HepG2 (cell line): ENCODE measurements around the gene TMEM221. TPM values are rescaled to one million over a fixed set of nuclear protein-coding genes. Genes with fewer than 3 reads are reported as not detected.

Source experiments
- ATF7-NPFF ChIP-seq: sonication (generic); formaldehyde crosslinking; IDR thresholded peaks from 2 replicates; pipeline ENCODE4 v1.8.1; 2023; ENCODE audit warnings: mild to moderate bottlenecking, low read depth, missing genetic modification reagents, moderate library complexity
- CTCF ChIP-seq: sonication (generic); formaldehyde crosslinking; IDR thresholded peaks from 2 replicates; pipeline ENCODE4 v1.5.0; 2020; ENCODE audit warnings: mild to moderate bottlenecking, missing genetic modification reagents, moderate library complexity
- EEA1 ChIP-seq: sonication (generic); formaldehyde crosslinking; IDR thresholded peaks from 2 replicates; pipeline ENCODE4 v1.5.1; 2020; ENCODE audit warnings: mild to moderate bottlenecking, missing genetic modification reagents, borderline replicate concordance
- FOXC1 ChIP-seq: sonication (generic); formaldehyde crosslinking; IDR thresholded peaks from 2 replicates; pipeline ENCODE4 v1.8.0; 2022; ENCODE audit warnings: mild to moderate bottlenecking, missing genetic modification reagents, borderline replicate concordance
- HNRNPK ChIP-seq: fragments of 200-400 bp; formaldehyde crosslinking; IDR thresholded peaks from 2 replicates; pipeline ENCODE4 v1.6.1; 2018; ENCODE audit warnings: low read length, low read depth, moderate library complexity, mild to moderate bottlenecking; ENCODE audit not compliant: poor library complexity, severe bottlenecking
- KDM1A ChIP-seq: IDR thresholded peaks from 2 replicates; pipeline ENCODE4 v1.6.1; 2016; ENCODE audit warnings: missing compliant biosample characterization
- KDM2A ChIP-seq: sonication (generic); formaldehyde crosslinking; IDR thresholded peaks from 2 replicates; pipeline ENCODE4 v1.4.0; 2020; ENCODE audit warnings: low read depth, missing genetic modification reagents, borderline replicate concordance
- NAIF1 ChIP-seq: sonication (generic); formaldehyde crosslinking; IDR thresholded peaks from 2 replicates; pipeline ENCODE4 v1.5.0; 2020; ENCODE audit warnings: mild to moderate bottlenecking, missing genetic modification reagents, borderline replicate concordance
- SP1 ChIP-seq, 2 experiments: fragments of 450-650 bp in 1 of 2; sonication (generic) in 1 of 2; formaldehyde crosslinking in 1 of 2; IDR thresholded peaks; 2 replicates each; pipeline versions ENCODE4 v1.4.0 to v1.6.1; 2016 to 2020; ENCODE audit warnings: missing genetic modification reagents in 1 of 2
- ZBTB33 ChIP-seq: sonication (generic); formaldehyde crosslinking; IDR thresholded peaks from 2 replicates; pipeline ENCODE4 v1.4.0; 2020; ENCODE audit warnings: missing genetic modification reagents
- ZMYM3 ChIP-seq: sonication (generic); formaldehyde crosslinking; IDR thresholded peaks from 2 replicates; pipeline ENCODE4 v1.5.1; 2020; ENCODE audit warnings: mild to moderate bottlenecking, missing genetic modification reagents
- ZNF280B ChIP-seq: sonication (generic); formaldehyde crosslinking; IDR thresholded peaks from 2 replicates; pipeline ENCODE4 v1.5.0; 2020; ENCODE audit warnings: missing genetic modification reagents, mild to moderate bottlenecking, borderline replicate concordance
- ZNF552 ChIP-seq: sonication (generic); formaldehyde crosslinking; IDR thresholded peaks from 2 replicates; pipeline ENCODE4 v1.9.0; 2022; ENCODE audit warnings: missing genetic modification reagents, mild to moderate bottlenecking, borderline replicate concordance
- ZNF746 ChIP-seq: sonication (generic); formaldehyde crosslinking; IDR thresholded peaks from 2 replicates; pipeline ENCODE4 v1.8.0; 2022; ENCODE audit warnings: mild to moderate bottlenecking, missing genetic modification reagents
- polyA plus RNA-seq, 8 experiments: library from polyadenylated mRNA; depleted of rRNA in 3 of 8; stranded (reverse) in 7 of 8; unstranded in 1 of 8; fragments of >200 nt; fragmentation: Illumina TruSeq in 4 of 8; extraction: Trizol in 4 of 8; gene quantifications; 2 replicates each; pipeline versions ENCODE4 v1.2.1 to v1.2.3, GENCODE V29; 2011 to 2016; ENCODE audit warnings: low read depth in 4 of 8, missing spikeins in 1 of 8, mixed read lengths in 1 of 8; ENCODE audit not compliant: insufficient read depth in 1 of 8
- total RNA-seq, 5 experiments: library from RNA; depleted of rRNA; stranded (reverse); fragments of >200 nt; fragmentation: Illumina TruSeq; extraction: Trizol; gene quantifications; 2 replicates each; pipeline ENCODE4 v1.2.3, GENCODE V29; 2016; ENCODE audit warnings: low read depth in 1 of 5

The TMEM221 gene
- total and polyA plus RNA-seq, 2 of the 13 experiments (the other 11 are each of a cell fraction or from before 2014, with no cell fraction given): 0.33 to 0.77 TPM

GRCh38 chr19:17394891-17395415 is 53.5 kb downstream of the TMEM221 start (continued):
- TF ChIP-seq ZMYM3 (CRISPR knock-in tag) (peak; percentile 92), KDM1A (CRISPR knock-in tag) (peak; percentile 32; the same call in 1 of the 2 replicates), ZNF746 (CRISPR knock-in tag) (no peak), FOXC1 (CRISPR knock-in tag) (no peak), CTCF (CRISPR knock-in tag) (peak; percentile 68), KDM2A (CRISPR knock-in tag) (no peak), ZBTB33 (peak; percentile 94), HNRNPK (peak; percentile 68), EEA1 (CRISPR knock-in tag) (no peak), NAIF1 (CRISPR knock-in tag) (no peak), ATF7-NPFF (CRISPR knock-in tag) (no peak), SP1 (IDR thresholded peaks at IDR 0.05) (no peak), SP1 (CRISPR knock-in tag; IDR thresholded peaks at IDR 0.05) (0 out of 2 replicates have a peak, but pooled peaks have one; percentile 5), ZNF552 (CRISPR knock-in tag) (no peak), ZNF280B (CRISPR knock-in tag) (no peak)
